Activated CD4-positive, alpha-beta T cell treated with anti-CD3 and anti-CD28 coated beads, Interleukin-2, amount 50 U/mL, for 1 hour (primary cell): Measurements from ENCODE around the gene ERN1.

Experiments
- DNase-seq: peaks from one replicate; pipeline ENCODE4 v3.0.0-alpha.2; 2020

Gene ERN1

GRCh38 chr17:64107500-64108236 is 22.3 kb downstream of the ERN1 start:
- DNase-seq = no peak

- DNase-seq = no peak
Measured at GRCh38 chr17:64106918-64107317, 23.0 kb downstream of the ERN1 start.

GRCh38 chr17:64103391-64104364 is 26.3 kb downstream of the ERN1 start:
- DNase-seq = no peak

- DNase-seq = no peak
Measured at GRCh38 chr17:64102627-64103390, 27.1 kb downstream of the ERN1 start.

- no peak for DNase-seq
Measured at GRCh38 chr17:64099543-64099942, 30.4 kb downstream of the ERN1 start.

- DNase-seq = no peak
Measured at GRCh38 chr17:64097196-64097936, 32.6 kb downstream of the ERN1 start.

GRCh38 chr17:64096037-64096436 is 33.9 kb downstream of the ERN1 start:
- DNase-seq = no peak

GRCh38 chr17:64095144-64095882 is 34.6 kb downstream of the ERN1 start:
- DNase-seq = no peak

- no peak for DNase-seq
Measured at GRCh38 chr17:64094412-64094811, 35.5 kb downstream of the ERN1 start.

- no peak for DNase-seq
Measured at GRCh38 chr17:64092952-64093451, 36.9 kb downstream of the ERN1 start.

GRCh38 chr17:64092113-64092512 is 37.8 kb downstream of the ERN1 start:
- no peak for DNase-seq

- no peak for DNase-seq
Measured at GRCh38 chr17:64091571-64091970, 38.4 kb downstream of the ERN1 start.

- no peak for DNase-seq
Measured at GRCh38 chr17:64091116-64091515, 38.8 kb downstream of the ERN1 start.

GRCh38 chr17:64090144-64090543 is 39.8 kb downstream of the ERN1 start:
- no peak for DNase-seq

GRCh38 chr17:64087252-64088005 is 42.5 kb downstream of the ERN1 start:
- DNase-seq = no peak

- no peak for DNase-seq
Measured at GRCh38 chr17:64085650-64086005, 44.3 kb downstream of the ERN1 start.

- DNase-seq = no peak
Measured at GRCh38 chr17:64084940-64085649, 44.8 kb downstream of the ERN1 start.

GRCh38 chr17:64084086-64084939 is 45.6 kb downstream of the ERN1 start:
- DNase-seq = no peak

GRCh38 chr17:64083563-64084085 is 46.3 kb downstream of the ERN1 start:
- DNase-seq = no peak
